Measurements from ENCODE around the gene CCBE1.

- TF ChIP-seq FOXA1 (IDR thresholded peaks at IDR 0.05) (no peak), L3MBTL2 (conservative IDR thresholded peaks at IDR 0.05) (no peak), FOXK2 (IDR thresholded peaks at IDR 0.05) (no peak), SP1 (IDR thresholded peaks at IDR 0.05) (no peak), BHLHE40 (IDR thresholded peaks at IDR 0.05; ENCODE audit: borderline replicate concordance) (no peak)
Measured at GRCh38 chr18:59477849-59478248, 219.4 kb downstream of the CCBE1 start.

All from HEK293T (cell line).